AG04449 (cell line): Measurements from ENCODE around the gene SENP8.

Experiments used
- CTCF ChIA-PET: fragments of 350-600 bp; formaldehyde crosslinking; extraction: SDS; loops from one replicate; lab custom pipeline; 2021; ENCODE audit warnings: antibody characterized with exemption; lab: Yijun Ruan, JAX
- POLR2A ChIA-PET: fragments of 400-600, 350-600 bp; formaldehyde crosslinking; extraction: SDS; loops from one replicate; lab custom pipeline; 2020; ENCODE audit warnings: antibody characterized with exemption, inconsistent platforms; lab: Yijun Ruan, JAX
- DNase-seq: peaks from one replicate; pipeline ENCODE4 v3.0.0-alpha.2; 2010; ENCODE audit warnings: low read depth, low spot score
- H3K4me3 ChIP-seq: 2 replicates; pipeline ENCODE4 v1.5.1; 2011; ENCODE audit warnings: low read depth, mild to moderate bottlenecking, control low read depth, low read length
- TF ChIP-seq, protein P1 (sequence below): IDR thresholded peaks from one replicate; pipeline ENCODE4 v1.5.1; 2011; ENCODE audit warnings: mild to moderate bottlenecking, moderate library complexity, low read length, control low read depth, inconsistent platforms; ENCODE audit not compliant: insufficient read depth; ENCODE audit errors: missing control alignments

SENP8 gene

DNA sequence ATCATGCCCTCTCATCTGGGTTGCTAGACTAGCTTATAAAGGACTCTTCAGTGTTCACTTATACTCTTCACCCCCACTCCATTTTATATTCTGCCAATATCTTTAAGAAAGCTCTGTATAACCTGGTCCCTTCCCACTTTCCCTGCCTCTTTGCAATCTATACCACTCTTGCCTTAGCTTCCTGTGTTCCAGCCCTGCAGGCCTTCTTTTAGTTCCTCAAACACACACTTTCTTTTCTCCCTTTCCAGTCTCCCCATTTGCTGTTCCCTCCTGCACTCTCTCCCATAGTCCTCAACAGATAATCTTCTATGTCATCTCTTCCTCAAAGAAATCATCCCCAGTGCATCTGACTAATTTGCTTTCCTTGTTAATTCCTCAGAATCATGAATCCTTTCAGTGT is 28.7 kb downstream of the SENP8 start:
- ChIA-PET CTCF (interaction anchor here (1.6 to 7.6 kb wide), 2 partner anchors 11 to 394 kb away, joined by 6 to 49 read pairs; no protein-coding TSS in a partner anchor), POLR2A (no interaction called here)
- H3K4me3 ChIP-seq = no peak overlapping the region
- TF ChIP-seq, protein P1, sequence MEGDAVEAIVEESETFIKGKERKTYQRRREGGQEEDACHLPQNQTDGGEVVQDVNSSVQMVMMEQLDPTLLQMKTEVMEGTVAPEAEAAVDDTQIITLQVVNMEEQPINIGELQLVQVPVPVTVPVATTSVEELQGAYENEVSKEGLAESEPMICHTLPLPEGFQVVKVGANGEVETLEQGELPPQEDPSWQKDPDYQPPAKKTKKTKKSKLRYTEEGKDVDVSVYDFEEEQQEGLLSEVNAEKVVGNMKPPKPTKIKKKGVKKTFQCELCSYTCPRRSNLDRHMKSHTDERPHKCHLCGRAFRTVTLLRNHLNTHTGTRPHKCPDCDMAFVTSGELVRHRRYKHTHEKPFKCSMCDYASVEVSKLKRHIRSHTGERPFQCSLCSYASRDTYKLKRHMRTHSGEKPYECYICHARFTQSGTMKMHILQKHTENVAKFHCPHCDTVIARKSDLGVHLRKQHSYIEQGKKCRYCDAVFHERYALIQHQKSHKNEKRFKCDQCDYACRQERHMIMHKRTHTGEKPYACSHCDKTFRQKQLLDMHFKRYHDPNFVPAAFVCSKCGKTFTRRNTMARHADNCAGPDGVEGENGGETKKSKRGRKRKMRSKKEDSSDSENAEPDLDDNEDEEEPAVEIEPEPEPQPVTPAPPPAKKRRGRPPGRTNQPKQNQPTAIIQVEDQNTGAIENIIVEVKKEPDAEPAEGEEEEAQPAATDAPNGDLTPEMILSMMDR = no peak
- DNase-seq = no peak

DNA sequence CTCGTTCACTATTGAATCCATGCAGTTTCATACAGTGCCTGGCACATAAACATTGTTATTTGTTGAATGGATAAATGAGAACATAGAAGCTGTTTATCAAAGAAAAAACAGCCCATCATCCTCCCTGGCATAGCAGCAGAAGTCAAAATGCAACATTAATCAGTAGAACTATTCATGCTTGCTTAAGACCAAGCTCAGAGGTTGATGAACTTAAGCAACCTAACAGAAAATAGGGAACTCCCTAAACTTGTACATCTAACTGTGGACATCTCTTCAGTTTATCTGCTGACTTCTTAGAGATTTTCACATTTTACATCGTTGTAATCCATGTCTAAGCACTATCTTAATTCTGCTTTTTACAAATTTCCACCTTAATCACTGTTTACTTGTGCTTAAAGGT is 29.2 kb downstream of the SENP8 start:
- POLR2A ChIA-PET = no interaction called here
- DNase-seq = no peak
- no peak overlapping the region for H3K4me3 ChIP-seq
- TF ChIP-seq, protein P1 = no peak
- CTCF ChIA-PET = interaction anchor here (1.6 to 7.6 kb wide), 2 partner anchors 10 to 395 kb away, joined by 6 to 49 read pairs; no protein-coding TSS in a partner anchor

DNA sequence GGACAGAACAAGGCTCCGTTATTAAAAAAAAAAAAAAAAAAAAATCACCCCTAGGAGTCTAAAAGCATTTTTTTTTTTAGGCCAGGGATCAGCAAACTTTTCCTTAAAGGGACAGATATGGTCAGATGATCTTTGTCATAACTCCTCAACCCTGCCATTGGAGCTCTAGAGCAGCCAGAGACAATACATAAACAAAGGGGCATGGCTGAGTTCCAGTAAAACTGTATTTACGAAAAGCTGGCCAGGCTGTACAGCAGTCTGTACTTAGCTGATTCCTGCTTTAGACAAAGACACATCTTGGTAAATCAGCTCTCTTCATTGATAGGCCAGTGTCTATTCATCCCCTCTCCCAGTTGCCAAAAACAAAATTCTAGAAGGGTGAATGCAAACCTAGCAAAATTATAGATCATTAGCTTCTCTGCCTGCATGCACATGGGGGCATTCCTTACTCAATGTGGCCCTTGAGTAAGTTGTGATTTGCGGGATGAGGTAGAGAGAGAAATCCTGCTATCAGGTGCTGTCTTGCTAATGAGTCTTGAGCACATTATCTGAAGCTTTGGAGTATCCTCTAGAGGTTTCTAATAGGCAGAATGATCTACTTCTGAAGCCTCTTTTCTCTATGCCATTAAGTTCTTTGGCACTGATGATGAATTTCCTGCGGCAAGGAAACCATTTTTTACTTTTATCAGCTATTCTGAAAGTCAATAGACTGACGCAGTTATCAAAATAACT is 35.2 kb downstream of the SENP8 start:
- DNase-seq = no peak
- ChIA-PET POLR2A (no interaction called here), CTCF (interaction anchor here (0.6 to 2.4 kb wide), 7 partner anchors 14 to 410 kb away, joined by 3 to 11 read pairs (median 3); no protein-coding TSS in a partner anchor)
- no peak overlapping the region for H3K4me3 ChIP-seq
- TF ChIP-seq, protein P1 = no peak

DNA sequence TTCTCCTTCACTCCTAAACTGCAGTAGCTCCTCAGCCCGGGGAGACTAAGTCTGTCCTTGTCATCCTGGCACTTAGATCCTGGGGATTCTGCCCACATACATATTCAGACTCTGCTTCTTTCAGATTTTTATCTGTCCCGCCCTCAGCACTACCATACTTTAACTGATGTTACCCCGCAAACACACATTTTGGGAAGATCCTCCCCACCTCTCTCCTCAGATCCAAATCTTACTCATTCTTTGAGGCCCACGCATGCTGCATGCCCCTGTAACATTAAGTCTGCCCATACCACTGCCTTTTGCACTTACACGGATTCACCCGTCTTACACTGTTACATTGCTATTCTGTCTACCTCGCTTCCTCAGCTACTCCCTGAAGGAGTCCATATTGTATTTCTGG is 36.1 kb downstream of the SENP8 start:
- POLR2A ChIA-PET = no interaction called here

DNA sequence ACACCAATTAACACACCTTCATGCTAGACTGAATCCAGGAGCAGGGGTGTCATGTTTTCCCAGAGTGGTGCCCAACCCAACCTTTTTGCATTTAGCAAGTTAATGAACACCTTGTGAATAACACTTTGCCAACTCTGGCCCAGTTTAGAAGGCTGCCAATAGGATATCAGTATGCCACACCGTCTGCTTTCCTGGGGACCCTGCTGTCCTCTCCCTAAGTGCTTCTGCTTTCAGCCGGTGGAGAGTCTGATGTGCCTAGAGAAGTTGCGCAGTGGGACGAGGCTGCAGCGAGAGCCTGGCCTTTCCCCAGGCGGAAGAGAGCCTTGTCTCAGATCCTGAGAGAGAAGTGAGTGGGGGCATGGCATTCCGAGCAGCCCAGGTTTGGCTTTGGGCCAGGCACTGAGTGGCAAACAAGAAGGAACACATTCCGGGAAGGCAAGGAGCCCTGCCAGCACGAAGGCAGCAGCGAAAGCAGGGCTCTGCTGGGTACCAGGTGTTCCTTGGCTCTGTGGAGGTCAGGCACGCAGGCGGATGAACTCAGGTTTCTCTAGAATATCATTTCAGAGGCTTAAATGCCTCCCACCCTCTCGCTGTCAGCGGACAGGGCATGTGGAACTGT is 36.9 kb downstream of the SENP8 start:
- ChIA-PET CTCF (interaction anchor here (1.0 to 4.6 kb wide), 14 partner anchors 9 to 412 kb away, joined by 3 to 66 read pairs (median 10); no protein-coding TSS in a partner anchor), POLR2A (no interaction called here)
- TF ChIP-seq, protein P1 = no peak
- no peak for DNase-seq
- H3K4me3 ChIP-seq = peak overlapping the region; percentile 64

More for the DNA sequence above, 36.1 kb downstream of the SENP8 start:
- CTCF ChIA-PET = interaction anchor here (0.5 to 2.4 kb wide), 6 partner anchors 13 to 411 kb away, joined by 3 to 11 read pairs (median 6); no protein-coding TSS in a partner anchor
- TF ChIP-seq, protein P1 = no peak
- DNase-seq = no peak
- no peak overlapping the region for H3K4me3 ChIP-seq
